HG03460 (cell line): ENCODE data around the gene DFFB.

Experiments
- ATAC-seq: cut with Tn5 transposase; IDR thresholded peaks from one replicate; pipeline ENCODE4 v1.9.1; 2021; ENCODE audit not compliant: unreplicated experiment

DFFB gene

DNA sequence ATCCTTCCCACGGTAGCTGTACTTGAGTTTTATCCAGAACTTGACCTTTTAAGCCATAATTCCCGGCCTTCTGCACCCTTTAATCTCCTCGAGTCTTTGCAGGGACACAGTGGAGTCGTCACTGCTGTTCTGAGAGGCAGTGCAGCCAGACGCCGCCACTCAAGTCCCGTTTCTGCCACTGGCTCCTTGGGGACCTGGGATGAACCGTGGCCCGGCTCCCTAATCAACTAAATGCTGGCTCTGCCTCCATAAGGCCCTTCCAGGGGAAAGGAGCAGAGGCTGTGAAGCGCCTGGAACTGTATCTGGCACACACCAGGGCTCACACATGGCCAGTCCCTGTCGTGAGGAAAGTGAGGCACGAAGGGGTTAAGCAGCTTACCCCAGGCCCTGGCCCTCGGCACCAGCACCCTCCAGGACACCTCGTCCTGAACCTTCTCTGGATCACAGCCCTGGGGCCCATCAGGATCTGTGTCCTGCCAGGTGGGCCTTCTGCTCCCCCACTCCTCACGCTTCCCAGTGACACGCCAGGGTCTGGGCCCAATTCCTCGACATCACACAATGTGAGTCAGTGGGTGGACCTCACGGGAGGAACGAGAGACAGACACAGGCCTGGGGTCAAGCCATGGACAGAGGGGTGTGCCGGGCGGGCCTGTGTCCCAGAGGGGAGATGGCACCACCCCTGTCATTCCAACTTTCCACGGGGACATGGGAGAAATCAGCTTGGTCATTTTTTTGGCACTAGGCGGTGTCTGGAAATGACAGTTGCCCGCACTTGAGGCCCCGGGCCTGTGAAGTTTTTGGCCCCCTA lies 66.3 kb downstream of the DFFB start:
- no peak for ATAC-seq

DNA sequence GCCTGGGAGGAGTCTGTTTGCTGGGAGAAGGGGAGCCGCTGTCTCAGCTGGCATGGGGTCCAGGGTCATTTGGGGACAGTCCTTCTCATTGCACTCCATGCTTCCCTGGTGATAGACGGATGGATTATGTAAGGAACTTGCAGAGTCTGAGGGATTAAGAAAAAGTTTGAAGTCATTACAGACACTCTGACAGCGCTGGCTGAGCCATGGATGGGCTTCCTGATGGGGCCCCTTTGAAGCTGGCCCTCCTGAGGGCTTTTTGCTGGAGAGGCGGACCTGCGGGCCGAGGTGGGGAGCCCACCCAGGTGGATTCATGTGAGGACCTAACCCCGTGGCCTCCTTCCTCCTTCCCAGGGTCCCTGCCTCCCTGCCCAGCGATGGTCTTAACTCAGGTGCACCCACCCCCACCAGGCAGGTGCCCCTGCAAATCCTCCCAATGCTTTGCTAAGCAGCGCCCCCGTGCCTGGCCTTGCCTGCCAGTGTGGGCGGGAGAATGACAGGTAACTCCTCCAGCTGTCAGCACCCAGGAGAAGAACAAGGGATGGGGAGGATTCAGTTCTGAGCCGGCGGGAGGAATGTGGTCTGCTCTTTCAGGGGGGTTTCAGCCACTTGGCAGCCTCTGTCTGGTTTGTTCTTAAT lies 67.0 kb downstream of the DFFB start:
- ATAC-seq: no peak

DNA sequence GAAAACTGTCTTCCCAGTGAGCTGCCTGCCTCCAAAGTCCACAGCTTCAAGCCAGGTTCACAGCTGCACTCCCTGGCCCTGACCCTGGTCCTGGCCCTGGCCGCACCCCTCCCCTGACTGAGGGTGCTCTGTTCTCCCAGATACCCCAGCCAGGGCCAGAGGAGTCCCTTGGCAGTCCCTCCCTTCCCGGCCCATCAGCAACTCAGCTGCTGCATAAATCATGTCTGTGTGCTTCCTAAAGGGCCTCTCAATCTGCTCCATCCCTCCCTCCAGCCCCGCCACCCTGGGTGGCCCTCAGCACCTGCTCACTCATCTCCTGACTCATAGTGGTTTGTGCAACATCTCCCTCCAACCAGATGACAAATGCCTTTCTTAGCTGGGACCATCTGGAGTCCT lies 67.5 kb downstream of the DFFB start:
- ATAC-seq: no peak

DNA sequence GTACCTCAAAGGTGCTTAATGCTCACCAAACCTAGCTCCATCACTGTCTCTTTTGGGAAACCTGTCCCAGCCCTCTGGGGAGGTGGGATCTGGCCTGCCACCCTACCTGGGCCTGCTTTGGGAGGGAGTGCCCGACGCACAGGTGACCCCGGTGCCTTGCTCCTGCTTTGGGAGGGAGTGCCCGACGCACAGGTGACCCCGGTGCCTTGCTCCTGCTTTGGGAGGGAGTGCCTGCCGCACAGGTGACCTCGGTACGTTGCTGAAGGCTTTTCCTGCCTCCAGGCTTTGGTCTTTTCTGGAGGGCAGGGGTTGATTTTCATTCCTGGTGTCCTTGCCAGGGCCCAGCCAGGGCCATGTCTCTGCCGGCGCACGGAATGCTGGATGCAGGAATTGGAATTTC lies 68.0 kb downstream of the DFFB start:
- no peak for ATAC-seq

GRCh38 chr1:3925762-3926161 lies 68.5 kb downstream of the DFFB start:
- ATAC-seq: no peak

- no peak for ATAC-seq
Measured at GRCh38 chr1:3926956-3927355, 69.7 kb downstream of the DFFB start.

GRCh38 chr1:3928586-3928985 lies 71.3 kb downstream of the DFFB start:
- no peak for ATAC-seq

DNA sequence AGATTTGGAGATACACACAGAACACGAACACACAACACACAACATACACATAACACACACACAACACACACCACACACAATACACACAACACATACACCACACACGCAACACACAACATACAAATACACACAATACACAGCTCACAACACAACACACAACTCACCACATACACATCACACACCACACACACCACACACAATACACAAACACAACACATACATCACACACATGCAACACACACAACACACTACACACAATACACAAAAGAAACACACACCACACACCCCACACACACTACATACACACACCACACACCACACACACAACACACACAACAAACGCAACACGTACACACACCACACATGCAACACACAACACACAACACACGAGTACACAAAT lies 71.8 kb downstream of the DFFB start:
- no peak for ATAC-seq

DNA sequence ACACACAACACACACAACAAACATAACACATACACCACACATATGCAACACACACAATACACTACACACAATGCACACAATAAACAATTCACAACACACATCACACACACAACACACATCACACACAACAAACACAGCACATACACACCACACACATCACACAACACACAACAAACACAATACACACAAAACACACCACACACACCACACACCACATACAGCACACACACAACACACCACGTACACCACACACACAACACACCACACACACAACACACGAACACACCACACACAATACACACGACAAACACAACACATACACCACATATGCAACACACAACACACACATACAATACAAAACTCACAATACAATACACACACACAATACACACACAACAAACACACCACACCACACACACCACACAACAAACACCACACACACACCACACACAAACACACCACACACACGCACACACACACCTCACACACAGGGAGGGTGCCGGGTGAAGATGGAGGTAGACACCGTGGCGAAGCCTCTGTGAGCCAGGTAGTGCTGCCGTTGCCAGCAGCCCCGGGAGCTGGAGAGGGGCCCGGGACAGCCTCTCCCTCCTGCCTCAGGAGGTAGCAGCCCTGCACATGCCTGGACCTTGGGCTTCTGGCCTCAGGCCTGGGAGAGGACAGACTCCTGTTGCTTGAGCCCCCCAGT lies 73.2 kb downstream of the DFFB start:
- ATAC-seq: no peak

GRCh38 chr1:3931007-3931912 lies 74.0 kb downstream of the DFFB start:
- ATAC-seq: no peak

GRCh38 chr1:3932156-3932919 lies 75.1 kb downstream of the DFFB start:
- ATAC-seq: no peak
